22Rv1 (cell line): ENCODE measurements around the gene ARHGDIB.

Experiments
- CTCF ChIP-seq: fragments of 450-650 bp; IDR thresholded peaks from 2 replicates; pipeline ENCODE4 v1.5.1; 2017; ENCODE audit warnings: mild to moderate bottlenecking
- ZFX ChIP-seq: fragments of 450-650 bp; IDR thresholded peaks from 2 replicates; pipeline ENCODE4 v1.6.1; 2017; ENCODE audit warnings: antibody characterized with exemption, borderline replicate concordance

- TF ChIP-seq CTCF (peak; percentile 26), ZFX (no peak)
Measured at GRCh38 chr12:15001733-15002382, 40.5 kb upstream of the ARHGDIB start.
